Coronary artery (tissue), 2 donors: Measurements from ENCODE around the gene CHDH.

Experiments used
- DNase-seq: peaks from one replicate; pipeline ENCODE4 v3.0.0-alpha.2; 2017; ENCODE audit warnings: low spot score
- H3K27ac ChIP-seq, 2 donors: fragments of 200-600 bp; sonication (generic); one replicate each; pipeline ENCODE4 v1.5.1; 2016 to 2019
- H3K4me3 ChIP-seq: fragments of 200-600 bp; sonication (generic); 2 replicates; pipeline ENCODE4 v1.5.1; 2016; ENCODE audit warnings: mild to moderate bottlenecking, moderate library complexity
- CTCF ChIP-seq: fragments of 200-600 bp; sonication (generic); IDR thresholded peaks from one replicate; pipeline ENCODE4 v1.5.1; 2019; ENCODE audit warnings: antibody characterized with exemption

The CHDH gene

GRCh38 chr3:53789459-53789858 lies 56.8 kb downstream of the CHDH start:
- no peak for DNase-seq
- Histone ChIP-seq H3K27ac (no peak overlapping the region), H3K4me3 (no peak overlapping the region)
- TF ChIP-seq CTCF: no peak

- H3K4me3 ChIP-seq: no peak overlapping the region
- no peak for DNase-seq
- TF ChIP-seq CTCF: no peak
- H3K27ac ChIP-seq: no peak overlapping the region
Observed at GRCh38 chr3:53788038-53788437, 58.2 kb downstream of the CHDH start.

DNA sequence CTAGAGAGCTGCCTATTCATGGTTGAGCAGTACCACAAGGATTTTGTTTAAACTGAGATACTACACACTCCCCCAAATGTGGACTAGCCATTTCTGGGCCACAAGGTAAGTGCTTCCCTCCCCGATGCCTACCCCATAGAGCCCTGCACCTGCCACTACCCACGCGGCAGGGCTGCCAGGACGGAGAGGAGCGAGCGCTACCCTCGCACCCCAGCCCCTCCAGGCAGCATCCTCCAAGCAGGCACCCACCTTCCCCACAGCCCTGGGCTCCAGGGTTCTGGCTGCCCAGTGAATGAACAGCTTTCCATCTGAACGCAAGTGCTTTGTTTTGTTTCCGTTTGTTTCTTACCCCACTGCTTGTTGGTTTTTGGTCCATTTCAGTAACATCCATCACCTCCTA lies 59.2 kb downstream of the CHDH start:
- Histone ChIP-seq H3K27ac (no peak overlapping the region), H3K4me3 (no peak overlapping the region)
- TF ChIP-seq CTCF: no peak
- no peak for DNase-seq

DNA sequence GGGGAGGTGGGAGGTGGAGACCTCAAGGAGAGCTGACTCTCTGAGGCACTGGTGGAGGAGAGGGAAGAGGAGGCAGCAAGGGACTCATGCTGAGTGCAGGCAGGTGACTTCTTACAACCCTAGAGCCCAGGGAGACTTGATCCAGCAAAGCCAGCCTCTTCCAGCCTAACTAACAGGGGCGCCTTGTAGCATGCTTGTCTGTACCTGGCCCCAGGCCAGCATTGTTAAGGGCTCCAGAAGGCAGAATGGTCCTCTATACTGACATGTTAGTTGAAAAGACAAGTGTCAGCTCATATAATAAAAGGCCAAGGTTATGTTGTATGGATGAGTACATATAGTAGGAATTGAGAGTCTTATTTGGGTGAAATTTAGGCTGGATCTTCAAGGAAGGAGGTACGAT lies 65.4 kb downstream of the CHDH start:
- H3K27ac ChIP-seq: no peak overlapping the region
- no peak overlapping the region for H3K4me3 ChIP-seq
- no peak for TF ChIP-seq CTCF
- no peak for DNase-seq

GRCh38 chr3:53780171-53780570 lies 66.0 kb downstream of the CHDH start:
- TF ChIP-seq CTCF: no peak
- DNase-seq: no peak
- Histone ChIP-seq H3K27ac (no peak overlapping the region), H3K4me3 (no peak overlapping the region)

DNA sequence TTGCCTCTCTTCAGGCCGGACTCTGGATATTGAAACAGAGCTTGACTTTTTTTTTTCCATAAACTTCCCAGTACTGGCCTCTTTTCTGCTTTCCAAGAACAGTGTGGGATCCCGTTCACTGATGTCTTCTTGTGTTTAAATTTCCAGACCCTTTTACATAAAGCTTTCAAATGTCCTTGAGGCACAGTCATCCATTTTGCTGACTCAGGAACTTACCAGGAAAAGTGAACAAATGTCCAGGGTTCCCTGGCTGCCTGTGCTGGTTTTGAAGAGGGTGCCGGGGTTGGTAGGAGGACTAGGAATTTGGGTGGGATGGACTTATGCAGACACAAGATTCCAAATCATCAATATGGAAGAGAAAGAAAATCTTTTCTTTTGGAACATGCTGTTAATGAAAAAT lies 68.1 kb downstream of the CHDH start:
- no peak overlapping the region for H3K27ac ChIP-seq
- DNase-seq: no peak
- no peak for TF ChIP-seq CTCF
- no peak overlapping the region for H3K4me3 ChIP-seq

DNA sequence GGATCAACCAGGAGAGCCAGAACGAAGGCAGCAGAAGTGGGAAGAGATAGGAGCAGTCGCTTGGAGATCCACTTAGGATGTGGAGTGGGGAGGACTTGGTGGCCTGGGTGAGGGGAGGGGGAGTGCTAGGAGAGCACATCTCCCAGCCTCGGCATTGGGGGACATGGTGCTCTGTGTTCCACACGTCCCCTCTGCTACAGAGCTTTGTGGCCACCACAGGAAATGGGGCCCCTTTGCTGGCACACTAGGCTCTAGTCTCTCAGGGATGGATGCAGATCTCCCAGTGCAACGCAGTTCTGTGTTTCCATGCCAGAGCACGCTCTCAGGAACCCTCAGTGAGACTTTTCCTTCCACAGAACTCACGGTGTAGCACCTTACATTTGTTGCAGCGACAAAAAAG lies 68.8 kb downstream of the CHDH start:
- no peak for TF ChIP-seq CTCF
- no peak for DNase-seq
- Histone ChIP-seq H3K4me3 (no peak overlapping the region), H3K27ac (no peak overlapping the region)
